K562 (cell line): ENCODE data around the gene NSUN2.

Experiments
- BHLHE40 ChIP-seq: IDR thresholded peaks from 2 replicates; pipeline ENCODE4 v1.6.1; 2011; ENCODE audit warnings: low read length, improper control_type of control experiment
- FOXK2 ChIP-seq, 2 experiments: fragments of 450-650 bp; IDR thresholded peaks in 1 of 2; conservative IDR thresholded peaks in 1 of 2; 2 replicates each; pipeline ENCODE4 v1.6.1; 2016; ENCODE audit warnings: low read depth in 2 of 2, mild to moderate bottlenecking in 1 of 2
- MAZ ChIP-seq, 2 experiments: fragments of 450-650 bp in 1 of 2; sonication (generic) in 1 of 2; formaldehyde crosslinking; IDR thresholded peaks in 1 of 2; conservative IDR thresholded peaks in 1 of 2; 2 replicates each; pipeline versions ENCODE4 v1.4.0 to v1.5.0; 2020; ENCODE audit warnings: mild to moderate bottlenecking in 1 of 2, missing genetic modification reagents in 1 of 2
- NKRF ChIP-seq: fragments of 450-650 bp; IDR thresholded peaks from 2 replicates; pipeline ENCODE4 v1.6.1; 2016; ENCODE audit warnings: borderline replicate concordance
- STAG1 ChIP-seq: sonication (generic); formaldehyde crosslinking; IDR thresholded peaks from 2 replicates; pipeline ENCODE4 v1.5.0; 2020; ENCODE audit warnings: missing genetic modification reagents, borderline replicate concordance
- TCF3 ChIP-seq: sonication (generic); formaldehyde crosslinking; IDR thresholded peaks from 2 replicates; pipeline ENCODE4 v1.4.0; 2020; ENCODE audit warnings: mild to moderate bottlenecking, missing genetic modification reagents
- TEAD1 ChIP-seq, 2 experiments: fragments of 450-650 bp in 1 of 2; sonication (generic) in 1 of 2; formaldehyde crosslinking; IDR thresholded peaks; 2 replicates each; pipeline versions ENCODE4 v1.4.0 to v1.8.0; 2020 to 2022; ENCODE audit warnings: mild to moderate bottlenecking in 2 of 2, missing genetic modification reagents in 1 of 2
- ZBTB40 ChIP-seq, 2 experiments: fragments of 450-650 bp in 1 of 2; sonication (generic) in 1 of 2; formaldehyde crosslinking in 1 of 2; IDR thresholded peaks; 2 replicates each; pipeline versions ENCODE4 v1.7.1 to v1.9.0; 2016 to 2022; ENCODE audit warnings: inconsistent platforms in 1 of 2, mild to moderate bottlenecking in 1 of 2, missing genetic modification reagents in 1 of 2
- ZNF512 ChIP-seq: IDR thresholded peaks from 2 replicates; pipeline ENCODE4 v1.6.1; 2016; ENCODE audit warnings: missing genetic modification characterization, missing compliant biosample characterization
- TF ChIP-seq, protein P1 (sequence below), 3 experiments: IDR thresholded peaks in 2 of 3; conservative IDR thresholded peaks in 1 of 3; 2 replicates each; pipeline ENCODE4 v1.5.1; 2011 to 2012; ENCODE audit warnings: low read length in 3 of 3, mild to moderate bottlenecking in 3 of 3, control low read depth in 2 of 3, improper control_type of control experiment in 1 of 3, inconsistent platforms in 1 of 3, low read depth in 1 of 3, mixed read lengths in 1 of 3, moderate library complexity in 1 of 3; ENCODE audit not compliant: insufficient read depth in 2 of 3
- TF ChIP-seq, protein P2 (sequence below): fragments of 250-450 bp; sonication (Bioruptor Pico); IDR thresholded peaks from 2 replicates; pipeline ENCODE4 v1.9.0; 2021; ENCODE audit warnings: mild to moderate bottlenecking

DNA sequence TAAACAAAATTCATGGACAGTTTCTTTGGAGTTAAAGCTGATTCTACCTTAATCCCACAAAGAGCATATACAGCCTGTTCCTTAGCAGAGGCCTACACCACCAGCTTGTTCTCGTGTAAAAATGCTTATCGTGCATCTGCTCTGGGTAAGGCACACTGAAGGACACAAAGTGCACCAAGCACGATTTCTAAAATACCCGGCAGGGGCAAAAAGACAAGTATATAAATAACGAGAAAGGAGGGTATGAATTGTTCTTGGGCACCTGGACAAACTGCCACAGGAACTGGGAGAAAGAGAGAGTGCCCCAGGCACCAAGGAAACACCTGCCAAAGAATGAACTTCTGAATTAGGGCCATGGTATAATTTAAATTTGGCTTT lies 25.3 kb downstream of the NSUN2 start:
- TF ChIP-seq, protein P1, sequence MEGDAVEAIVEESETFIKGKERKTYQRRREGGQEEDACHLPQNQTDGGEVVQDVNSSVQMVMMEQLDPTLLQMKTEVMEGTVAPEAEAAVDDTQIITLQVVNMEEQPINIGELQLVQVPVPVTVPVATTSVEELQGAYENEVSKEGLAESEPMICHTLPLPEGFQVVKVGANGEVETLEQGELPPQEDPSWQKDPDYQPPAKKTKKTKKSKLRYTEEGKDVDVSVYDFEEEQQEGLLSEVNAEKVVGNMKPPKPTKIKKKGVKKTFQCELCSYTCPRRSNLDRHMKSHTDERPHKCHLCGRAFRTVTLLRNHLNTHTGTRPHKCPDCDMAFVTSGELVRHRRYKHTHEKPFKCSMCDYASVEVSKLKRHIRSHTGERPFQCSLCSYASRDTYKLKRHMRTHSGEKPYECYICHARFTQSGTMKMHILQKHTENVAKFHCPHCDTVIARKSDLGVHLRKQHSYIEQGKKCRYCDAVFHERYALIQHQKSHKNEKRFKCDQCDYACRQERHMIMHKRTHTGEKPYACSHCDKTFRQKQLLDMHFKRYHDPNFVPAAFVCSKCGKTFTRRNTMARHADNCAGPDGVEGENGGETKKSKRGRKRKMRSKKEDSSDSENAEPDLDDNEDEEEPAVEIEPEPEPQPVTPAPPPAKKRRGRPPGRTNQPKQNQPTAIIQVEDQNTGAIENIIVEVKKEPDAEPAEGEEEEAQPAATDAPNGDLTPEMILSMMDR (IDR thresholded peaks at IDR 0.05 in 2 of 3, conservative IDR thresholded peaks at IDR 0.05 in 1 of 3; ENCODE audit: insufficient read depth in 2 of 3, low read depth in 1 of 3, low read length in 3 of 3) = no peak
- TF ChIP-seq NKRF (no peak), ZNF512 (tag) (no peak), TEAD1 (CRISPR knock-in tag; IDR thresholded peaks at IDR 0.05) (no peak), ZBTB40 (IDR thresholded peaks at IDR 0.05) (no peak), ZBTB40 (CRISPR knock-in tag; IDR thresholded peaks at IDR 0.05) (no peak), MAZ (CRISPR knock-in tag; conservative IDR thresholded peaks at IDR 0.05 in 1 of 2, IDR thresholded peaks at IDR 0.05 in 1 of 2) (no peak), TCF3 (CRISPR knock-in tag) (no peak), BHLHE40 (no peak), FOXK2 (conservative IDR thresholded peaks at IDR 0.05 in 1 of 2, IDR thresholded peaks at IDR 0.05 in 1 of 2; ENCODE audit: low read depth in 2 of 2) (no peak), STAG1 (no peak)
- TF ChIP-seq, protein P2, sequence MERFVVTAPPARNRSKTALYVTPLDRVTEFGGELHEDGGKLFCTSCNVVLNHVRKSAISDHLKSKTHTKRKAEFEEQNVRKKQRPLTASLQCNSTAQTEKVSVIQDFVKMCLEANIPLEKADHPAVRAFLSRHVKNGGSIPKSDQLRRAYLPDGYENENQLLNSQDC (CRISPR knock-in tag) = no peak
